Ramos (cell line): ENCODE results near the gene EPS8L1.
"Not testable (repeated sequence)": the region's sequence is repeated elsewhere in the genome, so short reads cannot be mapped to it uniquely, and the experiment has no call there.

Source experiments
- in situ Hi-C: fragments of 300-500 bp; cut with MboI; formaldehyde crosslinking; loops from one replicate; pipeline ENCODE4 v1.14.3; 2022; ENCODE audit warnings: low sequenced_read_pairs; ENCODE audit not compliant: unreplicated experiment

Gene EPS8L1

DNA sequence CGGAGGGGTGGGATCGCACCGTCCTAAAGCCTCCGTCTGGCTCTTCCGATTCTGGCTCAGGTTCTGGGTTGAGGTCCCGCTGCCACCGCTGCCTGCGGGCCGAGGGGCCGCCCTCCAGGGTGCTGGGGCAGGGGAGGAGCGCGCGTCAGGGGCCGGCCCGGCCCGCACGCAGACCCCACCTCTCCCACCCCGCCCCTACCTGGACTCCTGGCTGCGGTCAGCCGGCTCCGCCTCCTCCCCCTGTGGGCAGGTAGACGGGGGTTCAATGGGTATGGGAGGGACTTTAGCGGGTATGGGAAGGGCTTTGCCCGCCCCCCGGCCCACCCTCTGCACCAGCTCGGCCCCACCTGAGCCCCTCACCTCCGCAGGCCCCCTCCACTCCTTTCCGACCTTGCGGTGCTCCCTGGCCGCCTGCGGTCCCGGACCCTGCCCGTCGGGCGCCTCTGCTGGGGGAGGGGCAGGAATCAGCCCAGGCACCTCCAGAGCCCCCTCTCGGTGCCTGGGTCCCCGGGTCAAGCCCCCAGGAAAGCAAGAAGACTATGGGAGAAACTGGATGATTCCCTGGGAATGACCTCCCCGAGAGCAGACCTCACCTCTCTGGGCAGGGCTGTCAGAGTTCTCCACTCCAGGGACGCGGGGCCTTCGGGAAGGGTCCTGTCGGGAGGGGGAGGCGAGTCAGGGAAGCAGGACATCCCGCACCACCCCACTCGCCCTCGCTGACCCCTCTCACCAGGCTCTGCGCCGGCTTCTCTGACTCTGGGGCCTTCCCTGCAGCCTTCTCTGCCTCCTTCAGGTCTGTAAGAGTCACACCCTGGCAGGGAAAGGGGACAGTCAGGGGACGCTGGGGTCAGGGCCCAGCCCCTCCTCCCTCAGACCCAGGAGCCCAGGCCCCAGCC, 17.0 kb downstream of the EPS8L1 start:
- in situ Hi-C loops, result no loop called here

DNA sequence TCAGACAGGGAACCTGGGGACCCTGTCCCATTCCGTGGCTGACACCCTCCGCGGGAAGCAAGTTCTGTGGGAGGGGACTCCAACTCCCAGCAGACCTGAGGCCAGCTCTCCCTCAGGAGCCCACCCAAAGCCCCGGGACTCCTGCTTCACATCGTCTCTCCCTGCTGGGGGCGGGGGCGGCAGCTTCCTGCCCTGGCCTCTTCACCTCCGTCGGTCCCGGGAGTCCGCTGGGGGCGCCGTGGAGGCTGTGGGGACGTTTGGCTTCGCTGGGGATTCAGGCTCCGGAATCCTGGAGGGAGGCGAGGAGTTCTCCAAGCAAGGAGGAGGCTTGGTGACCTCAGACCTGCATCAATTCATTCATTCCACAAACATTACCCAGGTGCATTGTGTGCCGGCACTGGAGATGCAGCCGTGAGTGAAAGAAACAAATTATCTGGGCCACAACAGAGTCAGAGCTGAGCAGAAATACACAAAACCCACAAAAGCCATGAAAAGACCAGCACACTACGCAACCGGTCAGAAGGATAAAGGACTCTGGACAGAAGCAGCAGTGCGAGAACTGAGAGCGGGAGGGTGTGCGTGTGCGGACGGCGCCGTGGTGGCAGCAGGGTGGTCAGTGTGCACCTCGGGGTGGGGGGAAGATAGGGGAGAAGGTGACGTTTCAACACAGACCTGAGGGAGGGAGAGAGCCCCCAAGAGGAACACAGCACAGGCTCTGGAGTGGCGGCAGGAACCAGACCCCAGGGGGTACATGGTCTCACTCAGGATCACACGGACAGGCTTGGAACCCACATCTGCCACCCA, 19.0 kb downstream of the EPS8L1 start:
- in situ Hi-C loops, result no loop called here

DNA sequence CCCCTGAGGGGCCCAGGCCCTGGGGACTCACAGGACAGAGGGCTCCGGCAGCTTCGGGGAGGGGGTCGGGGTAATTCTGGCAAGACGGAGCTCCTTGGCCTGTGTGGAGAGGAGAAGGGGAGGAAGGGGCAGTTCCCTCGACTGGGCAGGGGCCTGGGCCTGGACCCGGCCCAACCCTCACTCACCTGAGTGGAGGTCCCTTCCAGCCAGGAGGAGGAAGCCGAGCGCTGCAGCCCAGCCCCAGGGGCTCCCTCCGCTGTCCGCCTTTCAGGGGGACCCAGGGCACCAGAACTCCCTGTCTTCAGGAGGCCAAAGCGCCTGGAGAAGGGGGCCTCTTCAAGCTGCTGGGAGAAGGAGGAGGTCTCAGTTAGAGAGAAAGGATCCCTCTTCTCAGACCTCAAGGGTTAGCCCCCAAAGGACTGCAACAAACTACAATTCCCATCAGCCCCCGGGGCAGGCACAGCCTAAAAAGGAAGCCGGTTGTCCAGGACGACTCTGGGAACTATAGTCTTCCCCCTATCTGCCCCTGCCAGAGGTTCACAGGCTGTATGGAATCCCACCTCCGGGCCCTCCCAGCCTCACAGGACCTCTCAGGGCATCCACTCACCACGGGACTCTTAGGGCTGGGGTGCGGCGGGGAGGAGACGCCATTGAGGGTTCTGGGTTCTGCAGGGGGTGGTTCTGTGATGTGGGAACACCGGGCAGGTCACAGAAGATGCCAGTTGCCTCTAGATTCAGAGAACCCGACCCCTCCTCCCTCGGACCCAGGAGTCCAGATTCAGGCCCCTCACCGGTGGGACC, 19.8 kb downstream of the EPS8L1 start:
- in situ Hi-C loops, result no loop called here

DNA sequence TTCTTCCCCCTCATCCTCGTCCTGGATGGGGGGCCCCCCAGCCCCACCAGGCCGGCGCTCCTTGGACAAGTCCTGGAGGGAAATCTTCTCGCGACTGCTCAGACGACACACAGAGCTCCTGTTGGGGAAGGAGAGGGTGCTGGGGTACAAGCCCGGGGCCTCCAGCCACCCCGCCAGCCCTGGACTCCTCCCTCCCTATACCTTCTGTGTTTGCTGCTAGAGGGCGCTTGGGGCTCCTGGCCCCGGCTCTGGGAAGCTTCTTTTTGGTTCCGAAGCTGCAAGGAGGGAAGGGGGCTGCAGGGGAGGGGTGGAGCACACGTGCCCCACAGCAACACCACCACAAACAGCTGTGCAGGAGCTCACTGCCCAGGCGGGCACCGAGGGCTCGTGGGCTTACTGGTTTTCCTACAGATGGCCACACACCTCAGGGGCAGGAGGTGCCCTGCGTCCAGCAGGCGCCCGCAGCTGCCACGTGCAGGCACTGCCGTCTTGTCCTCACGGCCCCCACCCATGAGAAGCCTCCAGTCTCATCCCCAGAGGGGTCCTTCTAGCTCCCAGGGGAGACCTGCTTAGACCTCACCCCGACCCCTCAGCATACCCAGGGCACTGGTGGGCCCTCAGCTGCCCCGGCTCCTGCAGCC, 20.5 kb downstream of the EPS8L1 start:
- in situ Hi-C loops, result no loop called here

DNA sequence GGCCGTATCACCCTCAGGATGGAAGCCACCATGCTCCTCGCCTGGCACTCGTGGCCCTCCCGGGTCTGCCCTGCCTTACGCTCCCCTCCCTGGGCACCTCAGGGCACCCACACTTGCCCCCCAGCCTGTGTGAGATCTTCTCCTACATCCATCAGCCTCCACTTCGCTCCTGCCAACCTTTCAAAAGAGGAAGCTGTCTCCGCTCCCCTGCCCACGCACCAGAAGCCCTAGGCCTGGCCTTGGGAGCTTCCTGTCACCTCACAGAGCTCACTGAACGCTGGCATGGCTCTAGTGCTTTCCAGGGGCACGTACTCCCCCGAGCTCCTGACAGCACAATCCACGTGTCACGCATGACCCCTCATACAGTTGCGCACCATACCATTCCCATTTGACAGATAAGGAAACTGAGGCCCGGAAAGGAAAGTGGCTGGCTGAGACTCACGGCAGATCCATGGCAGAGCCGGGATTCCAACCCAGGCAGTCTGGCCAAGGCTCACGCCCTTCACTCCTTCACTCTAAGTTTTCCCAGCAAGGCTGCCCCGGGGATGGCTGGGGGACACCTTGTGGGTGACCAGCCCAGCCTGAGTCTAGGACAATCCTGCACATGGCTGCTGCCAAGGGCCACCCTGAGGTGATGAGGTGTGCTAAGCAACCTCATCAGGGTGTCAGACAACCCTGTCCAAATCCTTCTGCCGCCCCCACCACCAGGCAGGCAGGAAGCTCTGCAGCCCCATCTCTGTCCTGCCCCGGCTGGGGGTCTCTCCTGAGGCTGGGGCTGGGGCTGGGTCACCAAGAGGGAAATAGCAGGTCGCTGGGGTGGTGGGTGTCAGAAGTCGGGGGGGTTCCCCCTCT, 22.4 kb downstream of the EPS8L1 start:
- in situ Hi-C loops, result no loop called here

DNA sequence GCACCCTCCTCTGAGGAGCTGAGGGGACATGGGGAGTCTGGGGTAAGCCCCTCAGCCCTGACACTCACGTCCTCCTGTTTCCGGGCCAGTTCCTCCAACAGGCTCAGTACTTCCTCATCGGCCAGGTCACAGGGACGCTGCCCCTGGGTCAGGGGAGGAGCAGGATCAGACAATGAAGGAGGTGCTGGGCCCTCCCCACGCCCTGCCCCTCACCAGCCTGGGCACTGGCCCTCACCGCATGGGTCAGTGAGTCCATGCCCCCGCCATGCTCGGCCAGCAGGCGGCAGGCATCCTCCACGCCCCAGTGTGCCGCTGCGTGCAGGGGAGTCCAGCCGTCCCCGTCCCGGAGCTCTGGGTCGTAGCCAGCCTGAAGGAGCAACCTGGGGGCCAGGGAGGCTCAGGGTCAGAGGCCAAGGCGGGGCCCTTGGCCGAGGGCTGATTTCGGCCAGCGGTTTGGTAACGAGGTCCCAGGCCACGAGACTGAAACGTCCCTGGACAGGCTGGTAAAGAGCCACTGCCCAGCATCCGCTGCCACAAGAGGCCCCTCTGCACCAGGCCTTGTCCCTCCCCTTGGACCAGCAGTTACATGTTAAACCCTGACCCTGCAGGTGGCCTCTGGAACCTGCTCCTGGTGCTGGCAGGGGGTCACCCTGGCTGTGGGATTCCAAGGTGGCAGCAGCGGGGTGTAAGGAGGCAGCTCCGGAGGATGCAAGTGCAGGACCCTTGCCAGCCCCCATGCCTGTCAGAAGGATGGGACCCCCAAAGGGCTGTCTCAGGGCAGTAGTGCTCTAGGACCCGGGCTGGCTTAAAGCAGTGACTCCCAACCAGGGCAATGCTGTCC, 23.3 kb downstream of the EPS8L1 start:
- in situ Hi-C loops, result no loop called here

DNA sequence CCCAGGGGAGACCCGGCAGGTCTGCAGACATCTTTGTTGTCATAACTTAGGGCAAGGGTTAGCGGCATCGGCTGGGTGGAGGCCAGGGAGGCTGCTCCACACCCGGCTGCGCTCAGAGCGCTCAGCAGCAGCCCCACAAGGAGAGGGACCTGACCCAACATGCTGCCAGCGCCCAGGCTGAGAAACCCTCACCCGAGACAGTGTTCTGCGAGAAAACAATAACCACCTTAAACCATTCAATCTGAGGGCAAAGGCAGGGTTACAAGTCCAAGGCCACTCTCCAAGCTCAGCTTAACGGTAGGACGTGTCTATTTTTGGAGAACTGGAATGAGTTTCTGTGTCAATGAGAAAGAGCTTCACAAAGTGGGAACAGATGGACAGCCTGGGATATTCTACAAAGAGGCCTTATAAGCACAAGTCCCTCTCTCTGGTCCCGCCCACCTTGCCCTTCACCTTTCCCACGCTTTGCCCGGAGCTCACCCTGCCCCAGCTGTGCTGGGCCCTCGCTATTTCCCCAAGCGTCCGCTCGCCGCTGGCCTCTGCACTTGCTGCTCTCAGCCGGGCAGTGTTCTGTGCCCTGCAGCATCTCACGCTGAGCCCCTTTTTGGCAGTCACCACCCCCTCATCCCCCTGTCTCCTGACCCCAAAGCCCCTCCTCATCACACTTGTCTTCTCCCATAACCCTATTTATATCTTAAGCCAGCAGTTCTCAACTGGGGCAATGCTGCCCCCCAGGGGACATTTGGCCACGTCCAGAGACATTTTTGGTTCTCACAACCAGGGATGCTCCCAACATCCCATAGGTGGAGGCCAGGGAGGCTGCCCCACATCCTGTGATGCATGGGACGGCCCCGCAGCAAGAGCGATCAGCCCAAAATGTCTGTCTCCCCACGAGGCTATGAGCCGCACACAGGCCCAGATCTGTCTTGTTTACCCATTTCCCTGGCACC, 24.2 kb downstream of the EPS8L1 start:
- in situ Hi-C loops, result no loop called here

DNA sequence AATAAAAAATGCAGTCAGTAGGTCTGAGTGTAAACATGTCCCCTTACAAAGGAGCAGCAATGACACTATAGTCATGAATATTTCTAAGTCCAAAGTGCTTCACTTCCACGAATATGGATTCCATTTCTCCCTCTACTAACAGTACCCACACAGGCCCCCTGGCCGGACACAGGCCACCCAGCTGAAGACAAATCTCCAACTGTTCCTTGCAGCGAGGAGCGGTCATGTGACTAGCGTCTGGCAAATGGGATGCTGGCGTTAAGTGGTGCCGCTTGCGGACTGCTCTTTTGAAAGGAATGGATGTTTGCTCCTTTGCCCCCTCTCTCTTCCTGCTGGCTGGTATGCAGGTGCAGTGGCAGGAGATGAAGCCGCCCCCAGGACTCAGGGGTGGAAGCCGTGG, 25.6 kb downstream of the EPS8L1 start:
- in situ Hi-C loops, result no loop called here

DNA sequence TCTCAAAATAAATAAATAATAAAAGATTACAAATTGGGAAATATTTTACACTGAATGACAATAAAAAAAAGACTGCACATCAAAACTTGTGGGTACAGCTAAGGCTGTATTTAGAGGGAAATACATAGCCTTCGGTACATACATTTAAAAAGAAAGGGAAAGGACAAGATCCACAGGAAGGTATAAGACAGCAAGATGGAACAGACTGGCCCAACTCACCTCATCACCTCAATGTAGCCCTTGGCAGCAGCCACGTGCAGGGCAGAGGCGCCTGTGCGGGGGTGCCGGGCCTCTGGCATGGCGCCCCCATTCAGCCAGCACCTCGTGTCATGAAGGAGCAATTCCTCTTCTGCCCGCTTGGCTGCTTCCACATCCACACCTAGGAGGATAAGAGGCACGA, 27.5 kb downstream of the EPS8L1 start:
- in situ Hi-C loops, result no loop called here

DNA sequence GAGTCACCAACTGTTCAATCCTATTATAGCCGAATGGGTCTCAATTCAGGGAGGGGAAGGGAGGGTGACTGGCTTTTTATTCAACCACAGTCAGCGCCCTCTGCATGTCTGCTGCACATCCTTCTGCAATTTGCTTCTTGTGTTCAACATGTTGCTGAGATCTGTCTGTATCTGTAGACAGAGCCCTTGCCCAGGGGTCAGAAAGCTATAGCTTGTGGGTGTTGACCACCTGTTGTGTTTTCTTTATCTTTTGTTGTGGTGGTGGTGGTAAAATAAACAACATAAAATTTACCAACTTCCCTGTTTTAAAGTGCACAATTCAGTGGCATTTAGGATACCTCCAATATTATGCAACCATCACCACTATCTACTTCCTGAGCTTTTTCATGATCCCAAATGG, 29.6 kb downstream of the EPS8L1 start:
- in situ Hi-C loops, result no loop called here

DNA sequence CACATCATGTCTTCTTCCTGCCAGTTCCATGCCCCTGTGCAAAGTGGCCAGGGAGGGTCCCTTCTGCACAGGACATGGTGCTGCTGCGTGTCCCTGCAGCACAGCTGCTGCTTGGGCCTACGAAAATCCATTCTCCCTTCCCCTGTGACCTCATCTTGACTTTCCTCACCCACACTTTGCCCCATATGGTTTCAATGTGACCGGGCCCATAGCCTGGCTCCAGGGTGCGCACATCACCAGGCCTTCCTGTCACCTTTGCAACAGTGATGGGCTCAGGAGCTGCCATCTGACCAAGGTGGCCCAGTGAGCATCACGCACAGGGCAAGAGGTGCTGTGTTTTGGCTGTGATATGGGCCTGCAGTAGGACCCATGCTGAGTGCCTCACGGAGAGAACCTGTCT, 30.9 kb downstream of the EPS8L1 start:
- in situ Hi-C loops, result no loop called here

DNA sequence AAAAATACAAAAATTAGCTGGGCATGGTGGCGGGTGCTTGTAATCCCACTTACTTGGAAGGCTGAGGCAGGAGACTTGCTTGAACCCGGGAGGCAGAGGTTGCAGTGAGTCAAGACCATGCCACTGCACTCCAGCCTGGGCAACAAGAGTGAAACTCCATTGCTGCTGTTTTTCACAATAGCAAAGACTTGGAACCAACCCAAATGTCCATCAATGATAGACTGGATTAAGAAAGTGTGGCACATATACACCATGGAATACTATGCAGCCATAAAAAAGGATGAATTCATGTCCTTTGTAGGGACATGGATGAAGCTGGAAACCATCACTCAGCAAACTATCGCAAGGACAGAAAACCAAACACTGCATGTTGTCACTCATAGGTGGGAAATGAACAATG, 31.6 kb downstream of the EPS8L1 start:
- in situ Hi-C loops, result not testable (repeated sequence)

DNA sequence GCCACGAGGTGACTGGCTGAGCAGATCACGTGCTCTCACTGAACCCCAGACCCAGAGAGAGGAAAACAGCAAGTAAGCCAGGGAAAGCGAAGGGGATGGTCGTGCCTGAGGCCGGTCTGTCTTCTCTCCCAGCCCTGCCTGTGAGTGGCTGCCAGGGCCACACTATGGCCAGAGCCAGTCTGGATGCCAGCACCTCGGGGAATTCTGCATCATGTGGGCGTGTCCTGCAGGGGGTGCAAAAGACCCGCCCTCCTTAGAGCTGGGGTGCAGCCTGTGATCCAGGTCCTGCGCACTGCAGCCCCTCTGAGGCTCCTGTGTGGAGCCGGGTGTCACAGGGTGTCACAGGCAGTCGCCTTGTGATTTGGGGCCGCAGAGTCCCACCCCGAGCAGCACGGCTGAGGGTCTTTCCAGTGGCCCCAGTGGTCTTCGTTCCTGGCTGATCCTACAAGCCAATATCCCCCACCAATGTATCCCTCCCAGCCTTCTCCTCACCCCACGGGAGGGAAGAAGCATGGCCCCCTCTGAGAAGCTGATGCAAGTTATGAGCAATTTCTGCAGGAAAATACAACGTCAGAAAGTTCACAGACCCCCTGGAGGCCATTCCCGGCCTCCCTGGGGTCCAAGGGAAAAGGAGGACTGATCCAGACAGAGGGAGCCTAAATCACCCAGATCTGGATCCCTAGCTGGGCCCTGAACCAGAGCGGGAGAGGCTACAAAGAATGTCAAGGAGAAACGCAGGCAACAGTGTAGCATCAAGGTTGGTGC, 34.0 kb downstream of the EPS8L1 start:
- in situ Hi-C loops, result no loop called here

DNA sequence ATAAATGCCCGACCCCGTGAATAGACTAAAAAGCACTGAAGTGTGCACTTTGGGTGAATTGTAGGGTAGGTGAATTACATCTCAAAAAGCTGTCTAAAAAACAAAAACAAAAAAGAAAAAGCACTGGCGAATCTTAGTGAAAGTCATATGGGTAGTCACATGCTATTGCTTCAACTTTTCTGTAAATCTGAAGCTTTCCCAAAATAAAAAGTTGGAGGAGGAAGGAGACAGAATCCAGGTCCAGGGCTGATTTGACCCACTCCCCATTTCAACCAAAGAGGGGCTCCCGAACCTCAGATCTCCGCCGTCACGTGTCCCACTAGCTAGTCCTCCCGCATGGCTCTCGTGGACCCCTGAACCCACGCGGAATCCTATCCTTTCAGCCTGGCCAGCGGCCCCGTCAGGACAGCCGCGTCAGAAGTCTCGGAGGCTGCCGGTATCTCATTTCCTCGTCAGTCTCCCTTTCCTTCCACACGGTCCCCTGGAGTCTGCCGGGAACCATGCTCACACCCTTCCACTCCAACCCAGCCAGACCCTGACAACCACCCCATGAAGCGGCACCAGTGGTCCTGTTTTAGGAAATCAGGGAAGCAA, 35.7 kb downstream of the EPS8L1 start:
- in situ Hi-C loops, result no loop called here

DNA sequence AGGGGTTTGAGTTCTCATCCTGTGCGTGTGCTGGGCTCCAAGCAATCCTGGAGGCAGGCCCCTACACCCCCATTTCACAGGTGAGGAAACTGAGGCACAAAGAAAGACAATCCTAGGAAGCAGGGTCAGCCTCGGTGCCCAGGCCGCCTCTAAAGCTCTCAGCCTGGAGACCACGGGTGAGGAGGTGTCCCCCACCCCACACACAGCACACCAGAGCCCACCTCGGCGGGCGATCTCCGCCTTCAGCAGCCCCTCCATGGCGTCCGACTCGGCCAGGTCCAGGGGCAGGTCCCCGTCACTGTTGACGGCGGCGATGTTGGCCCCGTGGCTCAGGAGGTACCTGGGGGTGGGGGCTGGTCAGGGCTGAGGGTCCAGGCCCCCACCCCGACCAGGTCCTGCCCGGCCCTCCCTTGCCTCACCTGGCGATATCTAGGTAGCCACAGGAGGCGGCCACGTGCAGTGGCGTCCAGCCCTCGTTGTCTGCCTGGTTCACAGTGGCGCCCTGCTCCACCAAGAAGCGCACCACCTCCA, 36.6 kb downstream of the EPS8L1 start:
- in situ Hi-C loops, result no loop called here
